G401.6 (cell line): Measurements from ENCODE around the gene SLC15A5.

Experiments
- FAIRE-seq: peaks from 2 replicates; lab custom pipeline; 2012; peaks lifted over from hg19 to GRCh38; lab: Jason Lieb, UNC

SLC15A5 gene

DNA sequence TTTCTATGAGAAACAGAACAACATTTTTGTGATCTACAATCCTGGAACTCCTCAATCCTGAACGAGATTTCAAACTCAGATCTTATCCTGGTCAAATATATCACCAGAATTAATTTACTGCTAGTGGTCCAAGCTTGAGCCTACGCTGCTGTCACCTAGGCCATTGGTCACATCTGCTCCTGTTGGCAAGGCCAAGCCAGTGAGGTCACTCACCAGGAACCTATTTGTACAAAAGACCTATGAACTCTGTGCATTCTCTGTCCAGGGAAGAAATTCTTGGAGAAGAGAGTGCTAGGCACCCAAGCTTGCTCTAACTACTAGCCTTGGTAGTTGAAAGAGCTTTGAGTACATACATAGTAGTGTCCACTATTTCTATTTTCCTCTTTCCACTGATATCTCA, 106.1 kb downstream of the SLC15A5 start:
- FAIRE-seq = no peak

GRCh38 chr12:16168078-16168477, 109.4 kb downstream of the SLC15A5 start:
- FAIRE-seq = no peak

DNA sequence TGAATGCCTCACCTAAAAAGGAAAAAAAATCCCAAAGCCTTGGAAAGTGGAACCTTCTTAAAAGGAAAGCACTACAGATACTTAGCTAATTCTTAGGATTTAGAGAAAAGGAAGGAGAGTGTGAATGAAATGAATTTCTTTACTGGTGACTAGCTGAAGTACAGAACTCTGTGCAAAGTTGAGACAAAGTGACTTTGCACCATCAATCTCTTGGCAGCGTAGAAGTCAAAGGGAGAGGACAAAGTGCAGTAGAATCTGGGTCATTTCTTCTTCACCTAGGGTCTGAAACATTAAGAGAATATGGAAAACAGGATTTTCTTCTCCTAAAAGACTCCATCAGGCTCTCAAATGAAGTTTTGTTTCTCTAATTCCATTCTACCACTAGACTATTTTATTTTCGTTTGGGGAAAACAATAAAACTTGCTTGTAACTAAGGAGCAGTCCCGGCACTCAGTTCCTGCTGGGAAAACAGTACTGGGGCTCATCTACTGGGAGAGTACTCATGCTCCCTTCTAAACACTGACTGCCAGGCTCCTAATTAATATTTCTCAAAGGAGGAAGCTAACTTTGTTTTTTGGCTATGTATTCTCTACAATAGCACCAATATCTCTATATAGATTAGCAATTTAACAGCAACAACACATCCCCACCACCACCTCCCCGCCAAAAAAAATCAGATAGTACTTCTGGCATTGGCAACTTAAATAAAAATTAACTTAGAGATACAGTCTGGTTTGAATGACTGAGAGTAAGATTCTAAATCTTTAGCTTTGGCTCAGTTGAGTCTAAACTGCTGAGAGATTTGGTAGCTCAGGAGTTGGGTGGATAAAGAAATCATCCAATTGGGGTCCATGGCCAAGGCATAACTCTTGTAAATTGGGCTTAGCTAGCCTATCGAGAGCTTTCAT, 110.7 kb downstream of the SLC15A5 start:
- FAIRE-seq = no peak

GRCh38 chr12:16165506-16165905, 112.0 kb downstream of the SLC15A5 start:
- FAIRE-seq = no peak

- FAIRE-seq = no peak
Measured at GRCh38 chr12:16163901-16164300, 113.6 kb downstream of the SLC15A5 start.

- FAIRE-seq = no peak
Measured at GRCh38 chr12:16163146-16163545, 114.3 kb downstream of the SLC15A5 start.

DNA sequence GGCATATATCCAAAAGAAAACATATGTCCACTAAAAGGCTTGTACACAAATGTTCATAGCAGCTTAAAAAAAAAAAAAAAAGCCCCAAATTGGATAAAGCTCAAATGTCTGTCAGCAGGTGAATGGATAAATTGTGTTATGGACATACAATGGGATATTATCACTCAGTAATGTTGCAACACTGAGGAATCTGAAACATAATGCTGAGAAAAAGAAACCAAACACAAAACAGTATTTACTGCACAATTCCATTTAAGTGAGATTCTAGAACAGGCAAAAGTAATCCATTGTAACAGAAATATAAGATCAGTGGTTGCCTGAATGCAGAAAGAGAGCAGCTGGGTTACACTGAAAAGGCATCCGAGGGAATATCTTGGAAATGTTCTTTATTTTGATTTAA, 117.9 kb downstream of the SLC15A5 start:
- FAIRE-seq = no peak

GRCh38 chr12:16158050-16158449, 119.4 kb downstream of the SLC15A5 start:
- no peak for FAIRE-seq

GRCh38 chr12:16155938-16156337, 121.5 kb downstream of the SLC15A5 start:
- no peak for FAIRE-seq

- FAIRE-seq = no peak
Measured at GRCh38 chr12:16154990-16155389, 122.5 kb downstream of the SLC15A5 start.

DNA sequence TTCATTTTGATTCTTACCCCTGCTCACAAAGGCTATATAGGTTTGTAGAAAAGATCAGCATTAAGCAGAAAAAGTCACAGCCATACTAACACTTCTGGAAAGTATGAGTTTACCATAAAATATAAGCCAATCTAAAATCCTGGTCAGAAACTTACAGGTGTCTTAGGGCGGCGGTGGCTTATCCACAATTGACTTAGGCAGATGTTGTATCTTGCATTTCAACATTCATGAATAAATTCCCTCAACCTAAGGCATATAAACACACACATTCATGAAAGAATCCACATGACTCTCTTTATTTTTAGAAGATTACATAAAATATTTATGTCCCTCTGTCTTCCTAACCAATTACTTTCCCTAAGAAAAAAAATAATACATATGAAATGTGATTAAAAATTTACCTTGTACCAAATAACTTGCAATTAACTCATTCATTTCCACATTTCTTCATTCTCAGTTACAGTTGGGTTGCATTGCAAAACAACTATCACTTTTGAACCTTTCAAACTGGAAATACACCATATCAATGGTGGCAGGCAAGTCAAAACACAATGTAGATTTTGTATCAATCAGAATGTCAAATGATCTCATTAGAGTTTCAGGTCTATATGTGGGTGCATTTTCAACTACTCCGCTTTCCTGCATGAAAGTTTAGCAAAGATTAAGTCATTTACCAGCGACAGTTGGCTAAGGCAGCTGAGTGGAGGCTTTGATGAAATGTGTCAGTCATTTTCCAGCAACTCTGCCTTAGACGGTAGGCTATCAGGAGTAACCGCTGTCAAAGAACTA, 124.4 kb downstream of the SLC15A5 start:
- FAIRE-seq = no peak

GRCh38 chr12:16150276-16150675, 127.2 kb downstream of the SLC15A5 start:
- no peak for FAIRE-seq

DNA sequence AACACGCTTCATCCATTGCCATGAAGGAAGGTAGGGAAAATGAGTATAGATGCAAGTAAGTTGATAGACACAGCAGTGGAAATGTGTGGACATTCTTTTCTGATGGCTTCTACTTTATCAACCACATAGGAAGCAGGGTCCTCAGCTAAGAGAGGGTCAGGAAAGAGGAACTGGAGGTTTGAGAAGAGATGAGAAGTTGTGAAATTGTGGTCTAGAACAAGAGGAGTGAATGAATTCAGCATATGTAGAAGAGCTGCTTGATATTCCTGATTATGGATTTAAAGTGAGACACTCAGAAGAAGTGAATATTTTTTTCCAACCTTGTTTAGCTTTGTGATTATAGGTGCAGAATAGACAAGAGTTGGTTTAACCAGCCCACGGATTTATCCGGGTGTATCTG, 128.5 kb downstream of the SLC15A5 start:
- no peak for FAIRE-seq
